Upper lobe of left lung (tissue), 4 donors: ENCODE data around the gene TVP23C.

Source experiments
- CTCF ChIP-seq, 6 experiments: fragments of 450-650 bp in 4 of 6; fragments of 200-600 bp in 2 of 6; sonication (generic) in 2 of 6; IDR thresholded peaks; one replicate each; pipeline ENCODE4 v1.5.1; 2016 to 2019; ENCODE audit warnings: antibody characterized with exemption in 6 of 6
- POLR2A ChIP-seq, 4 donors: fragments of 450-650 bp; IDR thresholded peaks; one replicate each; pipeline ENCODE4 v1.5.1; 2016 to 2017; ENCODE audit warnings: antibody characterized with exemption in 4 of 4, mild to moderate bottlenecking in 2 of 4

- TF ChIP-seq CTCF (IDR thresholded peaks at IDR 0.05) (no peak), POLR2A (IDR thresholded peaks at IDR 0.05) (no peak)
Measured at GRCh38 chr17:15503731-15504130, 59.6 kb downstream of the TVP23C start.
